Keratinocyte (primary cell): Measurements from ENCODE around the gene SLC9A7. TPM values are rescaled to one million over a fixed set of nuclear protein-coding genes. Genes with fewer than 3 reads are reported as not detected.

Experiments
- DNase-seq: peaks from one replicate; pipeline ENCODE4 v3.0.0-alpha.2; 2011; ENCODE audit warnings: low read depth, missing footprints, low spot score
- FAIRE-seq: peaks from 2 replicates; lab custom pipeline; 2011; peaks lifted over from hg19 to GRCh38; lab: Jason Lieb, UNC
- H2AFZ ChIP-seq: 2 replicates; pipeline ENCODE4 v1.6.0; 2012; ENCODE audit warnings: low read length, control low read depth, inconsistent platforms; ENCODE audit not compliant: control insufficient read depth
- H3K27ac ChIP-seq: 2 replicates; pipeline ENCODE4 v1.5.1; 2011; ENCODE audit warnings: low read length; ENCODE audit not compliant: control insufficient read depth, insufficient read depth
- H3K27me3 ChIP-seq: 3 replicates; pipeline ENCODE4 v1.6.0; 2011; ENCODE audit warnings: low read length; ENCODE audit not compliant: control insufficient read depth, insufficient read depth; ENCODE audit errors: extremely low read depth
- H3K36me3 ChIP-seq, 2 experiments: 2 replicates in 1 of 2; 3 replicates in 1 of 2; pipeline ENCODE4 v1.5.1; 2011; ENCODE audit warnings: low read length in 2 of 2, mild to moderate bottlenecking in 1 of 2; ENCODE audit not compliant: control insufficient read depth in 2 of 2, insufficient read depth in 2 of 2; ENCODE audit errors: extremely low read depth in 1 of 2
- H3K4me1 ChIP-seq: 3 replicates; pipeline ENCODE4 v1.5.1; 2011; ENCODE audit warnings: low read length; ENCODE audit not compliant: control insufficient read depth, insufficient read depth; ENCODE audit errors: extremely low read depth
- H3K4me2 ChIP-seq: 3 replicates; pipeline ENCODE4 v1.6.0; 2011; ENCODE audit warnings: low read depth, low read length; ENCODE audit not compliant: control insufficient read depth, insufficient read depth; ENCODE audit errors: extremely low read depth
- H3K4me3 ChIP-seq, 3 experiments: fragments of 200-600 bp in 1 of 3; sonication (generic) in 1 of 3; 2 replicates in 2 of 3; 3 replicates in 1 of 3; pipeline ENCODE4 v1.5.1; 2011 to 2016; ENCODE audit warnings: low read length in 3 of 3, mild to moderate bottlenecking in 3 of 3, control low read depth in 2 of 3, inconsistent platforms in 1 of 3, low read depth in 1 of 3, mixed read lengths in 1 of 3, mixed run types in 1 of 3, moderate library complexity in 1 of 3; ENCODE audit not compliant: control insufficient read depth in 2 of 3, insufficient read depth in 2 of 3; ENCODE audit errors: extremely low read depth in 1 of 3
- H3K79me2 ChIP-seq: 2 replicates; pipeline ENCODE4 v1.6.0; 2012; ENCODE audit warnings: low read length; ENCODE audit not compliant: control insufficient read depth, insufficient read depth
- H3K9ac ChIP-seq: 3 replicates; pipeline ENCODE4 v1.6.0; 2011; ENCODE audit warnings: low read length; ENCODE audit not compliant: control insufficient read depth, insufficient read depth; ENCODE audit errors: extremely low read depth
- H3K9me1 ChIP-seq: 3 replicates; pipeline ENCODE4 v1.6.0; 2011; ENCODE audit warnings: low read length; ENCODE audit not compliant: control insufficient read depth, insufficient read depth; ENCODE audit errors: extremely low read depth
- H3K9me3 ChIP-seq: 2 replicates; pipeline ENCODE4 v1.5.1; 2012; ENCODE audit warnings: low read depth, low read length; ENCODE audit not compliant: control insufficient read depth
- H4K20me1 ChIP-seq: 3 replicates; pipeline ENCODE4 v1.6.0; 2011; ENCODE audit warnings: low read length; ENCODE audit not compliant: control insufficient read depth, insufficient read depth; ENCODE audit errors: extremely low read depth
- CTCF ChIP-seq, 3 experiments: IDR thresholded peaks in 1 of 3; conservative IDR thresholded peaks in 1 of 3; optimal IDR thresholded peaks in 1 of 3; 2 replicates in 2 of 3; 3 replicates in 1 of 3; pipeline versions ENCODE3 to v1.5.1; 2011; ENCODE audit warnings: low read length in 3 of 3, mild to moderate bottlenecking in 3 of 3, moderate library complexity in 2 of 3, control low read depth in 1 of 3, inconsistent platforms in 1 of 3; ENCODE audit not compliant: insufficient read depth in 2 of 3; ENCODE audit errors: extremely low read depth in 1 of 3
- EZH2 ChIP-seq: IDR thresholded peaks from one replicate; pipeline ENCODE4 v1.6.1; 2012; ENCODE audit warnings: inconsistent platforms, mild to moderate bottlenecking, low read length, moderate library complexity
- dilution Hi-C: fragments of 300-500 bp; cut with MboI; formaldehyde crosslinking; loops from one replicate; pipeline ENCODE4 v1.7.0; 2020; ENCODE audit warnings: low sequenced_read_pairs; ENCODE audit not compliant: extremely low pct_ligation_motif_present
- polyA plus RNA-seq, 5 experiments: library from polyadenylated mRNA; depleted of rRNA in 3 of 5; stranded (reverse) in 3 of 5; stranded (forward) in 1 of 5; unstranded in 1 of 5; fragments of >200 nt; gene quantifications; 1 replicate in 1 of 5; 2 replicates in 3 of 5; 3 replicates in 1 of 5; pipeline versions ENCODE4 v1.2.1 to v1.2.3, GENCODE V29; 2011 to 2012; ENCODE audit warnings: missing spikeins in 2 of 5, low read depth in 1 of 5, low replicate concordance in 1 of 5

SLC9A7 gene
- polyA plus RNA-seq, 1 donor (not counting 4 experiments of a cell fraction or from before 2014, with no cell fraction given): 8.1 TPM

GRCh38 chrX:46770817-46771163 lies 11.9 kb upstream of the SLC9A7 start:
- Histone ChIP-seq H3K27ac (peak overlapping the region; percentile 77), H2AFZ (no peak overlapping the region), H3K27me3 (no peaks in the 10 kb centered on the region), H3K9me3 (no peaks in the 10 kb centered on the region), H3K9ac (peak overlapping the region; percentile 57), H3K79me2 (no peaks in the 10 kb centered on the region), H3K4me2 (peak overlapping the region; percentile 68), H3K9me1 (no peaks in the 10 kb centered on the region), H4K20me1 (no peaks in the 10 kb centered on the region), H3K4me1 (peaks cover 15% of the 10 kb centered on the region), H3K4me3 (peak overlapping the region in 1 of 3 experiments; percentile 26), H3K36me3 (no peaks in the 10 kb centered on the region)
- FAIRE-seq (peak; percentile 87), DNase-seq (no peak)
- dilution Hi-C loops: no loop called here
- TF ChIP-seq EZH2 (no peak), CTCF (optimal IDR thresholded peaks at IDR 0.05 in 1 of 3, IDR thresholded peaks at IDR 0.05 in 1 of 3, conservative IDR thresholded peaks at IDR 0.05 in 1 of 3; ENCODE audit: extremely low read depth in 1 of 3, insufficient read depth in 2 of 3, low read length in 3 of 3) (no peak)

- no peak for DNase-seq
- TF ChIP-seq EZH2: no peak
- no peak for TF ChIP-seq CTCF (optimal IDR thresholded peaks at IDR 0.05 in 1 of 3, IDR thresholded peaks at IDR 0.05 in 1 of 3, conservative IDR thresholded peaks at IDR 0.05 in 1 of 3; ENCODE audit: extremely low read depth in 1 of 3, insufficient read depth in 2 of 3, low read length in 3 of 3)
- no peaks in the 10 kb centered on the region for H3K9me1 ChIP-seq
- H4K20me1 ChIP-seq: no peaks in the 10 kb centered on the region
- no peaks in the 10 kb centered on the region for H3K9me3 ChIP-seq
- peak overlapping the region; percentile 57 for H3K9ac ChIP-seq
- peaks cover 15% of the 10 kb centered on the region for H3K4me1 ChIP-seq
- dilution Hi-C loops: no loop called here
- H3K36me3 ChIP-seq: no peaks in the 10 kb centered on the region
- peak overlapping the region; percentile 68 for H3K4me2 ChIP-seq
- no peak overlapping the region for H2AFZ ChIP-seq
- no peak for FAIRE-seq
- no peaks in the 10 kb centered on the region for H3K27me3 ChIP-seq
- H3K79me2 ChIP-seq: no peaks in the 10 kb centered on the region
- H3K4me3 ChIP-seq: peak overlapping the region in 2 of 3 experiments; percentile 16 to 26
- H3K27ac ChIP-seq: peak overlapping the region; percentile 77
Measured at GRCh38 chrX:46770000-46770816, 11.3 kb upstream of the SLC9A7 start.
